Panc1 (cell line): Measurements from ENCODE around the gene ZNRF3.

Source experiments
- CTCF ChIP-seq: fragments of 450-650 bp; IDR thresholded peaks from 2 replicates; pipeline ENCODE4 v1.5.1; 2017; ENCODE audit warnings: mild to moderate bottlenecking
- POLR2AphosphoS5 ChIP-seq: IDR thresholded peaks from 2 replicates; pipeline ENCODE4 v1.6.1; 2012; ENCODE audit warnings: mild to moderate bottlenecking, low read depth, low read length, moderate library complexity
- TCF7L2 ChIP-seq: IDR thresholded peaks from 2 replicates; pipeline ENCODE4 v1.6.1; 2011; ENCODE audit warnings: mild to moderate bottlenecking, low read depth, low read length, inconsistent platforms

- no peak for TF ChIP-seq CTCF
- no peak for TF ChIP-seq POLR2AphosphoS5
- no peak for TF ChIP-seq TCF7L2
Observed at GRCh38 chr22:29056472-29056871, 173.1 kb downstream of the ZNRF3 start.
